ENCODE results near the gene AKT3.

DNA sequence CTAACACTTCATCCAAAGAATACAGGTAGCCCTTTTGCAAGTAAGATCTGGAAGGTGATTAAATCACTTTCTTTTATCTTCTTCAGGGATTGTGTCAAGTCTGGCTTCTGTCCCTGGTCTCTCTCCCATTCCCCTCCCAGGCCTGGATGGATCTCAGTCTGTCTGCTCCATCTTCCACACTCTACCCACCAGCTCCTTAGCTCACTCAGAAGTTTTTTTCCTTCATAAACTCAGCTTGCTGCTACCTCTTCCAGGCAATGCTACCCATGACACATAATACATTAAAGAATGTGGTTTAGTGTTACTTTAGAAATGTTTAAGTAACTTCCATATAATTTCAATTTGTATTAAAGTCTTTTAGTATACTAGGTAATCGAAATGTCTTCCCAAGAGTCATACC is 133.1 kb downstream of the AKT3 start:
- no peak for TF ChIP-seq SPI1 (IDR thresholded peaks at IDR 0.05; ENCODE audit: low read depth, low read length)
- TF ChIP-seq POLR2A (IDR thresholded peaks at IDR 0.05; ENCODE audit: low read depth, low read length): no peak

All from GM12891 (cell line).